K562 (cell line): ENCODE measurements around the gene NUP210. TPM values are rescaled to one million over a fixed set of nuclear protein-coding genes. Genes with fewer than 3 reads are reported as not detected.

ENCODE experiments used
- ATAC-seq: fragments of 200-7000 bp; cut with Tn5 transposase; 3 replicates; pipeline ENCODE4 v1.9.1; 2020; ENCODE audit warnings: moderate library complexity
- BruUV-seq: library from RNA; stranded (reverse); fragments of 400-500 nt; replicated peaks from 2 replicates; lab custom pipeline; 2021; lab: Mats Ljungman, UMichigan
- CTCF ChIA-PET: fragments of 300-600 bp; formaldehyde crosslinking; extraction: SDS; loops from one replicate; lab custom pipeline; 2021; ENCODE audit warnings: low intra/inter-chr PET ratio; lab: Yijun Ruan, JAX
- POLR2A ChIA-PET: fragments of 300-600, 350-650 bp; sonication (Branson Sonifier 250); formaldehyde crosslinking; extraction: SDS; loops from one replicate; lab custom pipeline; 2021; ENCODE audit warnings: antibody characterized with exemption, inconsistent platforms; lab: Yijun Ruan, JAX
- DNase-seq, 4 experiments: peaks; one replicate each; pipeline versions ENCODE4 v3.0.0 to v3.0.0-alpha.2; 2011 to 2018; ENCODE audit warnings: low spot score in 3 of 4, mixed read lengths in 3 of 4; ENCODE audit errors: extremely low read depth in 1 of 4
- FAIRE-seq: peaks from 2 replicates; lab custom pipeline; 2011; peaks lifted over from hg19 to GRCh38; lab: Jason Lieb, UNC
- H2AFZ ChIP-seq: 2 replicates; pipeline ENCODE4 v1.6.0; 2011; ENCODE audit warnings: low read depth, low read length, control low read depth, inconsistent platforms
- H3K27ac ChIP-seq: fragments of 200-600 bp; 3 replicates; pipeline ENCODE4 v1.8.0; 2011; ENCODE audit warnings: low read depth, mild to moderate bottlenecking, control low read depth, inconsistent platforms, low read length, moderate library complexity, mixed read lengths; ENCODE audit errors: extremely low read depth
- H3K27me3 ChIP-seq, 2 experiments: fragments of 300-600 bp in 1 of 2; 2 replicates in 1 of 2; 3 replicates in 1 of 2; pipeline versions ENCODE4 v1.6.0 to v1.8.0; 2011; ENCODE audit warnings: inconsistent platforms in 2 of 2, low read length in 2 of 2, mild to moderate bottlenecking in 1 of 2, mixed read lengths in 1 of 2, moderate library complexity in 1 of 2; ENCODE audit not compliant: control insufficient read depth in 2 of 2, insufficient read depth in 2 of 2
- H3K36me3 ChIP-seq: fragments of 300-600 bp; 3 replicates; pipeline ENCODE4 v1.8.0; 2011; ENCODE audit warnings: mild to moderate bottlenecking, low read length, inconsistent platforms; ENCODE audit not compliant: control insufficient read depth, insufficient read depth
- H3K4me1 ChIP-seq, 2 experiments: fragments of 200-600 bp in 1 of 2; replicated peaks in 1 of 2; 2 replicates in 1 of 2; 3 replicates in 1 of 2; pipeline versions ENCODE4 v1.5.1 to v1.8.0; 2011; ENCODE audit warnings: inconsistent platforms in 2 of 2, low read length in 2 of 2, mild to moderate bottlenecking in 1 of 2, mixed read lengths in 1 of 2, moderate library complexity in 1 of 2; ENCODE audit not compliant: control insufficient read depth in 2 of 2, insufficient read depth in 2 of 2
- H3K4me2 ChIP-seq: 2 replicates; pipeline ENCODE4 v1.6.1; 2011; ENCODE audit warnings: low read length, control low read depth, inconsistent platforms, mixed read lengths; ENCODE audit not compliant: insufficient read depth
- H3K4me3 ChIP-seq: fragments of 200-600 bp; sonication (generic), shearing (Covaris generic); 2 replicates; pipeline ENCODE4 v1.5.1; 2016; ENCODE audit warnings: control low read depth, inconsistent platforms
- H3K79me2 ChIP-seq: fragments of 200-600 bp; 3 replicates; pipeline ENCODE4 v1.8.0; 2011; ENCODE audit warnings: low read length, inconsistent platforms; ENCODE audit not compliant: control insufficient read depth, insufficient read depth
- H3K9ac ChIP-seq, 2 experiments: 2 replicates each; pipeline versions ENCODE4 v1.6.0 to v1.6.1; 2011; ENCODE audit warnings: low read depth in 2 of 2, low read length in 2 of 2, control low read depth in 1 of 2, inconsistent platforms in 1 of 2, mild to moderate bottlenecking in 1 of 2, mixed read lengths in 1 of 2; ENCODE audit not compliant: insufficient read depth in 1 of 2
- H3K9me1 ChIP-seq: one replicate; pipeline ENCODE4 v1.6.0; 2011; ENCODE audit warnings: inconsistent platforms, mild to moderate bottlenecking, low read length, moderate library complexity; ENCODE audit not compliant: control insufficient read depth, insufficient read depth
- H3K9me3 ChIP-seq: replicated peaks from 2 replicates; pipeline ENCODE4 v1.5.1; 2011; ENCODE audit warnings: low read depth, low read length, inconsistent platforms; ENCODE audit not compliant: control insufficient read depth, insufficient read depth
- H4K20me1 ChIP-seq: replicated peaks from 2 replicates; pipeline ENCODE4 v1.6.1; 2011; ENCODE audit warnings: low read length, inconsistent platforms, mixed read lengths; ENCODE audit not compliant: control insufficient read depth, insufficient read depth
- CBFA2T3 ChIP-seq: fragments of 450-650 bp; IDR thresholded peaks from 2 replicates; pipeline ENCODE4 v1.6.1; 2017
- DMBX1 ChIP-seq: fragments of 250-450 bp; sonication (Bioruptor Pico); IDR thresholded peaks from 2 replicates; pipeline ENCODE4 v1.8.0; 2022; ENCODE audit warnings: inconsistent platforms, mild to moderate bottlenecking, moderate library complexity, borderline replicate concordance
- FIP1L1 ChIP-seq: fragments of 200-400 bp; formaldehyde crosslinking; IDR thresholded peaks from 2 replicates; pipeline ENCODE4 v1.6.1; 2018; ENCODE audit warnings: mild to moderate bottlenecking, low read depth, low read length; ENCODE audit not compliant: poor library complexity, severe bottlenecking
- FOXK1 ChIP-seq: sonication (generic); formaldehyde crosslinking; IDR thresholded peaks from 2 replicates; pipeline ENCODE4 v1.8.0; 2022; ENCODE audit warnings: missing genetic modification reagents, mild to moderate bottlenecking, borderline replicate concordance
- NCOA6 ChIP-seq: fragments of 450-650 bp; IDR thresholded peaks from 2 replicates; pipeline ENCODE4 v1.6.1; 2017; ENCODE audit warnings: mild to moderate bottlenecking
- PHF21A ChIP-seq: fragments of 450-650 bp; IDR thresholded peaks from 2 replicates; pipeline ENCODE4 v1.6.1; 2017; ENCODE audit warnings: low read depth, borderline replicate concordance
- PRMT5 ChIP-seq: sonication (generic); formaldehyde crosslinking; IDR thresholded peaks from 2 replicates; pipeline ENCODE4 v1.5.0; 2020; ENCODE audit warnings: missing genetic modification reagents
- PTTG1 ChIP-seq: fragments of 450-650 bp; IDR thresholded peaks from 2 replicates; pipeline ENCODE4 v1.6.1; 2016; ENCODE audit warnings: low read depth, mild to moderate bottlenecking, missing genetic modification characterization, missing compliant biosample characterization
- TEAD4 ChIP-seq, 2 experiments: sonication (generic) in 1 of 2; formaldehyde crosslinking in 1 of 2; IDR thresholded peaks; 2 replicates each; pipeline versions ENCODE4 v1.6.1 to v1.8.0; 2012 to 2022; ENCODE audit warnings: borderline replicate concordance in 1 of 2, inconsistent platforms in 1 of 2, low read length in 1 of 2, mild to moderate bottlenecking in 1 of 2, missing genetic modification reagents in 1 of 2
- TRIM28 ChIP-seq: fragments of 450-650 bp; IDR thresholded peaks from 2 replicates; pipeline ENCODE4 v1.6.1; 2017
- WHSC1 ChIP-seq: IDR thresholded peaks from one replicate; pipeline ENCODE4 v1.6.1; 2012; ENCODE audit warnings: low read length, control low read depth, inconsistent platforms
- ZKSCAN1 ChIP-seq: fragments of 150-350 bp; IDR thresholded peaks from 2 replicates; pipeline ENCODE4 v1.6.1; 2016; ENCODE audit warnings: low read depth, low read length
- ZNF274 ChIP-seq: IDR thresholded peaks from 2 replicates; pipeline ENCODE4 v1.6.1; 2011; ENCODE audit warnings: low read depth, mild to moderate bottlenecking, low read length, moderate library complexity, borderline replicate concordance
- ZNF324 ChIP-seq: fragments of 250-450 bp; sonication (Bioruptor Pico); IDR thresholded peaks from 2 replicates; pipeline ENCODE4 v1.4.0; 2020; ENCODE audit warnings: mild to moderate bottlenecking
- ZNF431 ChIP-seq: sonication (generic); formaldehyde crosslinking; IDR thresholded peaks from 2 replicates; pipeline ENCODE4 v1.8.0; 2022; ENCODE audit warnings: mild to moderate bottlenecking, missing genetic modification reagents
- ZNF707 ChIP-seq: fragments of 250-450 bp; sonication (Bioruptor Pico); conservative IDR thresholded peaks from 2 replicates; pipeline ENCODE4 v1.8.0; 2022; ENCODE audit warnings: inconsistent platforms, mild to moderate bottlenecking, moderate library complexity
- WGBS: fragments of 100-300 bp; shearing (Covaris generic); methylation state at CpG from one replicate; pipeline ENCODE4 v1.1.6; 2016; ENCODE audit warnings: low coverage, mixed read lengths; ENCODE audit not compliant: insufficient coverage; ENCODE audit errors: missing lambda C conversion rate; 5-methylcytosine and 5-hydroxymethylcytosine counted together
- in situ Hi-C: fragments of 300-500 bp; cut with MboI; formaldehyde crosslinking; loops from 4 replicates; pipeline ENCODE4 v1.15.0; 2018; ENCODE audit warnings: inconsistent platforms, mixed read lengths
- intact Hi-C: fragments of 100-400 bp; cut with micrococcal nuclease; formaldehyde crosslinking; loops from 2 replicates; pipeline ENCODE4 v1.14.2; 2022
- polyA plus RNA-seq, 8 experiments: library from polyadenylated mRNA; depleted of rRNA in 4 of 8; stranded (reverse) in 5 of 8; unstranded in 3 of 8; fragments of >200 nt; fragmentation: Nextera tagmentation in 2 of 8; fragmentation: Illumina TruSeq in 1 of 8; extraction: Ambion mirVana in 2 of 8; extraction: Trizol in 1 of 8; gene quantifications; 2 replicates each; pipeline versions ENCODE4 v1.2.1 to v1.2.3, GENCODE V29; 2011 to 2014; ENCODE audit warnings: inconsistent platforms in 1 of 8, missing spikeins in 1 of 8
- total RNA-seq, 7 experiments: library from RNA; depleted of rRNA in 6 of 7; stranded (reverse); fragments of >200 nt in 6 of 7; fragmentation: Illumina TruSeq in 2 of 7; extraction: Trizol in 2 of 7; gene quantifications; 2 replicates each; pipeline versions ENCODE4 v1.2.1 to v1.2.3, GENCODE V29; 2011 to 2021; ENCODE audit warnings: low replicate concordance in 1 of 7
- TF ChIP-seq, protein P1 (sequence below): fragments of 450-650 bp; formaldehyde crosslinking; IDR thresholded peaks from 2 replicates; pipeline ENCODE4 v1.4.0; 2022; ENCODE audit warnings: missing genetic modification characterization

Gene NUP210
- total and polyA plus RNA-seq, 9 of the 15 experiments (the other 6 are each of a cell fraction or from before 2014, with no cell fraction given) = 1.2 to 138 (median 44.0) TPM

DNA sequence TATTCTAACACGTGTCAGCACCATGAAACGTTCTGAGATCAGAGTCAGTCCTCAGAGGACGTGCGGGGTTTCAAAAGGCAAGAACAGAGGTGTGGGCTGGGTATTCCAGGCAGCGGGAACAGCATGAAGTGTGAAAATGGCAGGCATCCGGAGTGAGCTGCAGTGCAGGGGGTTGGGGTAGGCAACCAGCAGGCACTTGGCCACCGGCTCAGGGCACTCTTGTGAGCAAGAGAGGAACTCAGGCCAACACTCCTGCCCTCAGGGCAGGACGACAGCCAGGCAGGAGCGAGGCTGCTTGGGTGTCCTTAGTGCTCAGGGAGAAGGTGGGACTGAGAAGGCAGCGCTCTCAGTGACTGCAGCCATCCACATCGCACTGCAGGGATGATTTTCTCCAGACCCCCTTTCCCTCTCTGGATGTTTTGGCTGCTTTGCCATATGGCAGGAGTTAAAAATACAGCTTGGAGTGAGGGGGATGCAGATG, 151.1 kb downstream of the NUP210 start:
- CTCF ChIA-PET = no interaction called here
- intact Hi-C loops = no loop called here

More for the DNA sequence above, 151.1 kb downstream of the NUP210 start:
- POLR2A ChIA-PET = no interaction called here
- ATAC-seq (no peak; the same call in 2 of the 3 replicates), DNase-seq (no peak)
- H3K4me2 ChIP-seq = no peak overlapping the region
- in situ Hi-C loops = no loop called here
- BruUV-seq = no TSS peak
- no peak for TF ChIP-seq ZNF274
- TF ChIP-seq PTTG1 (tag) = no peak
- no peak for TF ChIP-seq DMBX1 (CRISPR knock-in tag)
- no peak for TF ChIP-seq FOXK1 (CRISPR knock-in tag)
- TF ChIP-seq TEAD4 (IDR thresholded peaks at IDR 0.05; ENCODE audit: low read length) = no peak
- no peak for TF ChIP-seq TEAD4 (CRISPR knock-in tag; IDR thresholded peaks at IDR 0.05; ENCODE audit: borderline replicate concordance)
- no peak for TF ChIP-seq CBFA2T3
- no peak for TF ChIP-seq ZKSCAN1
- TF ChIP-seq NCOA6 = no peak
- TF ChIP-seq ZNF324 (CRISPR knock-in tag) = no peak
- no peak for TF ChIP-seq ZNF431 (CRISPR knock-in tag)
- TF ChIP-seq, protein P1, sequence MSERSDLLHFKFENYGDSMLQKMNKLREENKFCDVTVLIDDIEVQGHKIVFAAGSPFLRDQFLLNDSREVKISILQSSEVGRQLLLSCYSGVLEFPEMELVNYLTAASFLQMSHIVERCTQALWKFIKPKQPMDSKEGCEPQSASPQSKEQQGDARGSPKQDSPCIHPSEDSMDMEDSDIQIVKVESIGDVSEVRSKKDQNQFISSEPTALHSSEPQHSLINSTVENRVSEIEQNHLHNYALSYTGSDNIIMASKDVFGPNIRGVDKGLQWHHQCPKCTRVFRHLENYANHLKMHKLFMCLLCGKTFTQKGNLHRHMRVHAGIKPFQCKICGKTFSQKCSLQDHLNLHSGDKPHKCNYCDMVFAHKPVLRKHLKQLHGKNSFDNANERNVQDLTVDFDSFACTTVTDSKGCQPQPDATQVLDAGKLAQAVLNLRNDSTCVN = no peak
- TF ChIP-seq ZNF707 = no peak
- TF ChIP-seq PHF21A = no peak
- no peak for TF ChIP-seq WHSC1
- no peak for TF ChIP-seq TRIM28
- TF ChIP-seq FIP1L1 = no peak
- TF ChIP-seq PRMT5 = no peak
- TF ChIP-seq, all 486 proteins: peak for 0
- H4K20me1 ChIP-seq = peaks cover 8% of the 10 kb centered on the region; the same call in 1 of the 2 replicates
- FAIRE-seq = no peak
- H3K27ac ChIP-seq = no peak overlapping the region
- WGBS = 5% methylated on average over 9 of the region's 11 CpGs
- no peak overlapping the region for H3K9ac ChIP-seq
- H3K4me3 ChIP-seq = no peak overlapping the region
- no peaks in the 10 kb centered on the region for H3K9me3 ChIP-seq
- H3K36me3 ChIP-seq = no peaks in the 10 kb centered on the region
- H3K4me1 ChIP-seq = peaks cover 0 to 7% of the 10 kb centered on the region in 2 experiments; a peak in 2 of 5 replicates
- H3K79me2 ChIP-seq = no peaks in the 10 kb centered on the region
- H3K27me3 ChIP-seq = peaks cover 14 to 66% of the 10 kb centered on the region in 2 experiments
- no peak overlapping the region for H2AFZ ChIP-seq
- no peaks in the 10 kb centered on the region for H3K9me1 ChIP-seq
